HG03439 (cell line): ENCODE results near the gene TAF1.
A peak's percentile ranks its signal among the peaks of the same experiment; 100 is the strongest.
"Not testable (repeated sequence)": the region's sequence is repeated elsewhere in the genome, so short reads cannot be mapped to it uniquely, and the experiment has no call there.

Experiments used
- ATAC-seq: cut with Tn5 transposase; IDR thresholded peaks from one replicate; pipeline ENCODE4 v1.9.1; 2021; ENCODE audit warnings: mild to moderate bottlenecking, moderate library complexity; ENCODE audit not compliant: unreplicated experiment

TAF1 gene

GRCh38 chrX:71365875-71366673 lies at the start of gene TAF1:
TAF1 (plus strand) TSS chrX:71366357; CDS start chrX:71366375, 18 bp downstream.
- peak; percentile 95 for ATAC-seq

GRCh38 chrX:71316959-71317358 lies 49.2 kb upstream of the TAF1 start:
- ATAC-seq: not testable (repeated sequence)

- no peak for ATAC-seq
Observed at GRCh38 chrX:71320126-71320525, 46.0 kb upstream of the TAF1 start.

GRCh38 chrX:71321731-71322130 lies 44.4 kb upstream of the TAF1 start:
- no peak for ATAC-seq

DNA sequence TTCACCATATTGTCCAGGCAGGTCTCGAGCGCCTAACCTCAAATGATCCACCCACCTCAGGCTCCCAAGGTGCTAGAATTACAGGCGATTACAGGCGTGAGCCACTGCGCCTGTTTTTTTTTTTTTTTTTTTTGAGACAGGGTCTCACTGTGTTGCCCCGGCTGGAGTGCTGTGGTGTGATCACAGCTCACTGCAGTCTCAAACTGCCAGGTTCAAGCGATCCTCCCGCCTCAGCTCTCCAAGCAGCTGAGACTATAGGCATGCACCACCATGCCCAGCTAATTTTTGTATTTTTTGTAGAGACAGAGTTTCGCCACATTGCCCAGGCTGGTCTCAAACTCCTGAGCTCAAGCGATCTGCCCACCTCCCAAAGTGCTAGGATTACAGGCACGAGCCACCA lies 41.7 kb upstream of the TAF1 start:
- ATAC-seq: not testable (repeated sequence)

GRCh38 chrX:71326394-71326793 lies 39.8 kb upstream of the TAF1 start:
- no peak for ATAC-seq

DNA sequence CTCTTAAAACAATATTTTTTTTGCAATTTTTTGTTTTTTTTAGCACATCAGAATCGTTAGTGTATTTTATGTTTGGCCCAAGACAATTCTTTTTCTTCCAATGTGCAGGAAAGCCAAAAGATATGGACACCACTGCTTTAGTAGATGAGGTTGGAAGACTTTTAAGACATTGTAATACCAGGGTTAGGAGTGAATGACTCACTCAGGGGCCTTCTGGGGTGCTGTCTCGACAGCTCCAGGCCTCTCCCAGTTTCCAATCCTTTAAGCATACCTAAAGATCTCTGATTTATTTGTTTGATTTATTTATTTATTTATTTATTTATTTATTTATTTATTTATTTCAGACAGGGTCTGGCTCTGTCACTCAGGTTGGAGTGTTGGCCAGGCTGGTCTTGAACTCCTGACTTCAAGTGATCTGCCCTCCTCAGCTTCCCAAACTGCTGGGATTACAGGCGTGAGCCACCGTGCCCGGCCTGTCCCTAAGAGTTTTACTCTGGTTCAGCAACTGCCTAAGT lies 16.9 kb upstream of the TAF1 start:
- ATAC-seq: not testable (repeated sequence)

DNA sequence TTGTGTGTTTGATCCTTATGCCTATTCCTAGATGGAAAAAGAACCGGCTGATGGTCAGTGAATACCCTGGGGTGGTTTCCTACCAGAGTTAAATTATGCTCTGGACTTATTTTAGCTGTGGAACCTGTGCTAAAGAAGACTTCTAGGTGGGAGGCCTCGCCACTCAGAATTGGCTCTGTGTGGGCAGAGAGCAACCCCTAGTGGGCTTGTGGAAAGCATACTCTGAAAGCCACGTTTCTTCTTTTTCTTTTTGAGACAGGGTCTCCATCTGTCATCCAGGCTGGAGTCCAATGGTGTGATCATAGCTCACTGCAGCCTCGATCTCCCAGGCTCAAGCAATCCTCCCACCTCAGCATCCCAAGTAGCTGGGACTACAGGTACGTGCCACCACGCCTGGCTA lies 16.3 kb upstream of the TAF1 start:
- ATAC-seq: not testable (repeated sequence)

DNA sequence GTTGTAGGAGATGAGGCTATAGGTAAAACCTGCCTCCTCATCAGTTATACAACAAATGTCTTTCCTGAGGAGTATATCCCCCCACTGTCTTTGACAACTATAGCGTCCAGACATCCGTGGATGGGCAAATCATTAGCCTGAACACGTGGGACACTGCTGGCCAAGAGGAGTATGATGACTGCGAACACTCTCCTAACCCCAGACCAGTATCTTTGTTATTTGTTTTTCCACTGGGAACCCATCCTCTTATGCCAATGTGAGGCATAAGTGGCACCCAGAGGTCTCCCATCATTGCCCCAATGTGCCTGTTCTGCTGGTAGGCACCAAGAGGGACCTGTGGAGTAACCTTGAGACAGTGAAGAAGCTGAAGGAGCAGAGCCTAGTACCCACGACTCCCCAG lies 13.7 kb upstream of the TAF1 start:
- not testable (repeated sequence) for ATAC-seq

DNA sequence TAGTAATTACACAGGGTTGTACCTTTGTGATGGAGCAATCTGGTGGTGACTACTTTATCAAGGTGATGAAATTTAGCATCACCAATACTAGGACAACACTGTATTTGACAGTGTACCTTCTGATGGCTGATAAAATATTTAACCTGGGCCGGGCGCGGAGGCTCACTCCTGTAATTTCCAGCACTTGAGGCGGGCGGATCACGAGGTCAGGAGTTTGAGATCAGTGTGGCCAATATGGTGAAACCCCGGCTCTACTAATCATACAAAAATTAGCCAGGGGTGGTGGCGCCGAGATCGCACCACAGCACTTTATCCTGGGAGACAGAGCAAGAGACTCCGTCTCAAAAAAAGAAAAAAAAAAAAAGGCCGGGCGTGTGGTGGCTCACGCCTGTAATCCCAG lies 1.9 kb upstream of the TAF1 start:
- ATAC-seq: no peak

- ATAC-seq: peak; percentile 16
Observed at GRCh38 chrX:71365356-71365874, 742 bp upstream of the TAF1 start.

DNA sequence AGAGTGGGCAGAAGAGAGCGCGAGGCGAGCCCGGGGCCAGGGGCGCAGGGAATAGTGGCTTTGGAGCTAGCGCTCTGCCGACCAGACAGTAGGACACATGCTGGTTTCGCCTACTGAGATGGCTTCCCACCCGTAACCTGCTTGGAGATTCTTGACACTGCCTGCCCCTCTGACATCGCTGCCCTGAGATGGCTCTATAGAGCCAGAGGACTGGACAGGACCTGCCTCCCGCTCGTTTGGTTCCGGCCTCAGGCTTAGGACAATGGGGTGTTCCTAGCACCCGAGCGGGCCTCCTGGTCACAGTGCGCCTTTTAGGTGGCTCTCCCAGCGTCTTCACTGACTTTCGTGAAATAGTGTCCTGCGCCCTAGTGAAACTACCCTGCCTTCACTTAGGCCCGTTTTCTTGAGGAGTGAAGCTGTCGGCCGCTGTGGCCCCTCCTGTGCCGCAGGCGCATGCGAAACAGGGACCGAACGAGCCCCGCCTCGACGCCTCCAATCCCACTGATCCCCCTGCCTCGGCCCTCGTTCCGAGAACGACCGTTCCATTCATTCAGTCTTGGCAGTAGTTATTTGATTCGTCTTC lies 608 bp downstream of the TAF1 start:
- ATAC-seq: no peak

DNA sequence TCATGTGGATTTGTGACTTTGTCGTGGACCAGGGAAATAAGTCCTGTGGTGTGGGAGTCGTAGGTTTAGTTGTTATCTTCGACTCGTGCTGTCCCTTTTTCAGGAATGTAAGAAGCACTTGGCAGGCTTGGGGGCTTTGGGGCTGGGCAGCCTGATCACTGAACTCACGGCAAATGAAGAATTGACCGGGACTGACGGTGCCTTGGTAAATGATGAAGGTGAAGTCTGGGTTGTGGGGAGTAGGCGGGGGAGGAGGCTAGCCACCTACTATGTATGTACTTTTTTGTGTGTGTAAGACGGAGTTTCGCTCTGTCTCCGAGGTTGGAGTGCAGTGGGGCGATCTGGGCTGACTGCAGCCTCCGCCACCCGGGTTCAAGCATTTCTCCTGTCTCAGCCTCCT lies 1.2 kb downstream of the TAF1 start:
- no peak for ATAC-seq

DNA sequence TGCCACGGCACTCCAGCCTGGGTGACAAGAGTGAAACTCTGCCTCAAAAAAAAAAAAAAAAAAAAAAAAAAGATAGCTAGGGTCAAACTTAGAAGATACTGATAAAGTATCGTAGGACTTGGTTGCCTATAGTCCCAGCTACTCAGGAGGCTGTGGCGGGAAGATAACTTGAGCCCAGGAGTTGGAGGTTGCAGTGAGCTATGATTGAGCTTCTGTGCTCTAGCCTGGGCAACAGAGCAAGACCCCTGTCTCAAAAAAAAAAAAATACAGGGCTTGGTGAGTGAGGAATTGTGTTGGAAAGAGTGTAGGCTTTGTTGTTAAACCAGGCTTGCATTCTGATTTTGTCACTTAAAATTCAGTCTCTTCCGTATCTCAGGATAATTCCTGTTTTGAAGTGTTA lies 6.2 kb downstream of the TAF1 start:
- no peak for ATAC-seq

- no peak for ATAC-seq
Observed at GRCh38 chrX:71378732-71379131, 12.6 kb downstream of the TAF1 start.

GRCh38 chrX:71391725-71392124 lies 25.6 kb downstream of the TAF1 start:
- not testable (repeated sequence) for ATAC-seq

DNA sequence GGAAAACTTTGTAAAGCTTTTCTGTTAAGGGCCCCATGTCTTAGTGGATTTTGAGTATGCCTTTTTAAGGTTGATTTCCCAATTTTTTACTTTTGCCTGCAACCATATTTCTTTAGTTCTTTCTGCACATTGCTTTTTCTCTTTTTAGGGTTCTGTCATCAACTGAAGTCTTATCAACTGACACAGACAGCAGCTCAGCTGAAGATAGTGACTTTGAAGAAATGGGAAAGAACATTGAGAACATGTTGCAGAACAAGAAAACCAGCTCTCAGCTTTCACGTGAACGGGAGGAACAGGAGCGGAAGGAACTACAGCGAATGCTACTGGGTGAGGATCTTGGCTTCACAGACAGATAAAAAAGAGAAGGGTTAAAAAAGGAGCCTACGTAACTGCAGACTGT lies 27.8 kb downstream of the TAF1 start:
- no peak for ATAC-seq

GRCh38 chrX:71396576-71396975 lies 30.4 kb downstream of the TAF1 start:
- ATAC-seq: no peak

DNA sequence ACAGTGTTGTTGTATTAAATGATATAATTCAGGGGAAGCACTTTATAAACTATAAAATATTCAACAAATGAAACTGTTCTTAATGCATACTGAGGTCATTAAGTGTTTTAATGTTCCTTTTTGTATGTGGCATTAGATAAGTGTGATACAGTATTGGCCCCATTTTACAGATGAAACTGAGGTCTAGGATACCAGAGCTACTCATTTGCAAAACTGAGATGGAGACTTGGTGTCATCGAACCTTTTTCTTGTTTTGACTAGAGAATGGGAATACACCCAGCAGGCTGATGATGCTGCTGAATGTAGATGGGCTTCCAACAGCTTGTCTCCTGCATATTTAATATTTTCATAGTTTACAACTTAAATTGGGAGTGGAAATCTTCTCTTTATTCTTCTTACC lies 34.6 kb downstream of the TAF1 start:
- no peak for ATAC-seq

DNA sequence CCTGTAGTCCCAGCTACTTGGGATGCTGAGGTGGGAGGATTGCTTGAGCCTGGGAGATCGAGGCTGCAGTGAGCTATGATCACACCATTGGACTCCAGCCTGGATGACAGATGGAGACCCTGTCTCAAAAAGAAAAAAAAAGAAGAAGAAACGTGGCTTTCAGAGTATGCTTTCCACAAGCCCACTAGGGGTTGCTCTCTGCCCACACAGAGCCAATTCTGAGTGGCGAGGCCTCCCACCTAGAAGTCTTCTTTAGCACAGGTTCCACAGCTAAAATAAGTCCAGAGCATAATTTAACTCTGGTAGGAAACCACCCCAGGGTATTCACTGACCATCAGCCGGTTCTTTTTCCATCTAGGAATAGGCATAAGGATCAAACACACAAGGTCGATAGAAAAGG lies 50.1 kb downstream of the TAF1 start:
- not testable (repeated sequence) for ATAC-seq

GRCh38 chrX:71420686-71421085 lies 54.5 kb downstream of the TAF1 start:
- no peak for ATAC-seq

DNA sequence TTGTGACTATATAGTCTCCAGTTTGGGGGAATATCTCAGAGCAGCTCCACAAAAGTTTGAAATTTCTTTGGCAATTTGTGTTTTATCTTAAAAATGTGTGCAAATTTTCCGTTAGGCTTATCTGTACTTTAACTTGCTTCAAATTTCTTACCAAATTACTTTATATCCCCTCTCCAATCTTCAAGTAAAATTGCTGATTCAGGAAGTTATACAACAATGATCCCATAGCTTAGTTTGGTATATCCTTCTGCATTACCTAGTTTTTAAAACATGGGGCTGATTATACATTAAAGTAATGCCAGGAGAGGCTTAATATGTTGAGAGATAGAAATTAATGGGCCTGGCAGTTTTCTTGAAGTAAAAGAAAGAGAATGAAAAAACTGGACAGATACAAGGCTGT lies 66.6 kb downstream of the TAF1 start:
- no peak for ATAC-seq
